HG02763 (cell line): ENCODE data around the gene SMARCA1.

Experiments used
- ATAC-seq: cut with Tn5 transposase; IDR thresholded peaks from one replicate; pipeline ENCODE4 v1.9.1; 2021; ENCODE audit warnings: mild to moderate bottlenecking, moderate library complexity; ENCODE audit not compliant: unreplicated experiment

SMARCA1 gene

GRCh38 chrX:129461801-129462456 is 61.4 kb downstream of the SMARCA1 start:
- ATAC-seq: no peak

GRCh38 chrX:129452523-129452922 is 70.8 kb downstream of the SMARCA1 start:
- no peak for ATAC-seq

- ATAC-seq: no peak
Observed at GRCh38 chrX:129450123-129450522, 73.2 kb downstream of the SMARCA1 start.

- ATAC-seq: no peak
Observed at GRCh38 chrX:129449148-129449547, 74.1 kb downstream of the SMARCA1 start.

GRCh38 chrX:129445436-129445835 is 77.9 kb downstream of the SMARCA1 start:
- ATAC-seq: no peak

GRCh38 chrX:129433945-129434344 is 89.3 kb downstream of the SMARCA1 start:
- ATAC-seq: no peak

- no peak for ATAC-seq
Observed at GRCh38 chrX:129433461-129433860, 89.8 kb downstream of the SMARCA1 start.

- ATAC-seq: no peak
Observed at GRCh38 chrX:129427267-129427666, 96.0 kb downstream of the SMARCA1 start.

- ATAC-seq: no peak
Observed at GRCh38 chrX:129423191-129423590, 100.1 kb downstream of the SMARCA1 start.

GRCh38 chrX:129404670-129405008 is 118.7 kb downstream of the SMARCA1 start:
- no peak for ATAC-seq

GRCh38 chrX:129403974-129404669 is 119.2 kb downstream of the SMARCA1 start:
- ATAC-seq: no peak
